SK-N-MC (cell line): ENCODE data around the gene ZSCAN5A.

Experiments used
- EZH2 ChIP-seq: fragments of 200-600 bp; sonication (generic); IDR thresholded peaks from one replicate; pipeline ENCODE4 v1.6.1; 2017; ENCODE audit warnings: antibody characterized with exemption
- FOXP2 ChIP-seq: optimal IDR thresholded peaks from 2 replicates; pipeline ENCODE3; 2011; ENCODE audit warnings: mild to moderate bottlenecking, moderate library complexity; ENCODE audit not compliant: insufficient read depth; ENCODE audit errors: extremely low read length, control extremely low read depth
- POLR2AphosphoS5 ChIP-seq: IDR thresholded peaks from 2 replicates; pipeline ENCODE4 v1.6.1; 2012; ENCODE audit warnings: mild to moderate bottlenecking, low read depth, low read length, borderline replicate concordance

- TF ChIP-seq POLR2AphosphoS5: no peak
- no peak for TF ChIP-seq EZH2
- no peak for TF ChIP-seq FOXP2
Observed at GRCh38 chr19:56191711-56192110, 122.9 kb downstream of the ZSCAN5A start.
